ENCODE data around the gene HSD17B1. TPM values are rescaled to one million over a fixed set of nuclear protein-coding genes. Genes with fewer than 3 reads are reported as not detected.
A peak's percentile ranks its signal among the peaks of the same experiment; 100 is the strongest.

The HSD17B1 gene
- total and polyA plus RNA-seq, 2 of the 13 experiments (the other 11 are each of a cell fraction or from before 2014, with no cell fraction given): 0.54 to 0.93 TPM

DNA sequence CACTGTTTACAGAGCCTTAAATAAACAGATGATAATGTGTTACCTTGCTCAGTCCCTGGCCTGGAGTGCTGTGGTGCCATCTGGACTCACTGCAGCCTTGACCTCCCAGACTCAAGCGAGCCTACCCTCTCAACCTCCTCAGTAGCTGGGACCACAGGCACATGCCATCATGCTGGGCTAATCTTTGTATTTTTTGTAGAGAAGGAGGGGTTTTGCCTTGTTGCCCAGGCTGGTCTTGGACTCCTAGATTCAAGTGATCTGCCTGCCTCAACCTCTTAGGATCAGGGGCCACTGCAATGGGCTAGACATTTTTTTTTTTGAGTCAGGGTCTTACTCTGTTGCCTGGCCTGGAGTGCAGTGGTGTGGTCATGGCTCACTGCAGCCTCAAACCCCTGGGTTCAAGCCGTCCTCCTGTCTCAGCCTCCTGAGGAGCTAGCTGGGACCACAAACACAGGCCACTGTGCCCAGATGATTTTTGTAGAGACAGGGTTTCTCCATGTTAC, 21.7 kb upstream of the HSD17B1 start (continued):
- TF ChIP-seq, protein P1, sequence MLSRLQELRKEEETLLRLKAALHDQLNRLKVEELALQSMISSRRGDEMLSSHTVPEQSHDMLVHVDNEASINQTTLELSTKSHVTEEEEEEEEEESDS (CRISPR knock-in tag; IDR thresholded peaks at IDR 0.05; ENCODE audit: borderline replicate concordance): no peak
- no peak; the same call in 1 of the 2 replicates for TF ChIP-seq SALL2 (CRISPR knock-in tag; IDR thresholded peaks at IDR 0.05)
- TF ChIP-seq SNRNP70 (IDR thresholded peaks at IDR 0.05; ENCODE audit: low read depth, low read length): no peak
- peak; percentile 88 for TF ChIP-seq ZNF292 (CRISPR knock-in tag; IDR thresholded peaks at IDR 0.05; ENCODE audit: borderline replicate concordance, low read depth)
- TF ChIP-seq, protein P2, sequence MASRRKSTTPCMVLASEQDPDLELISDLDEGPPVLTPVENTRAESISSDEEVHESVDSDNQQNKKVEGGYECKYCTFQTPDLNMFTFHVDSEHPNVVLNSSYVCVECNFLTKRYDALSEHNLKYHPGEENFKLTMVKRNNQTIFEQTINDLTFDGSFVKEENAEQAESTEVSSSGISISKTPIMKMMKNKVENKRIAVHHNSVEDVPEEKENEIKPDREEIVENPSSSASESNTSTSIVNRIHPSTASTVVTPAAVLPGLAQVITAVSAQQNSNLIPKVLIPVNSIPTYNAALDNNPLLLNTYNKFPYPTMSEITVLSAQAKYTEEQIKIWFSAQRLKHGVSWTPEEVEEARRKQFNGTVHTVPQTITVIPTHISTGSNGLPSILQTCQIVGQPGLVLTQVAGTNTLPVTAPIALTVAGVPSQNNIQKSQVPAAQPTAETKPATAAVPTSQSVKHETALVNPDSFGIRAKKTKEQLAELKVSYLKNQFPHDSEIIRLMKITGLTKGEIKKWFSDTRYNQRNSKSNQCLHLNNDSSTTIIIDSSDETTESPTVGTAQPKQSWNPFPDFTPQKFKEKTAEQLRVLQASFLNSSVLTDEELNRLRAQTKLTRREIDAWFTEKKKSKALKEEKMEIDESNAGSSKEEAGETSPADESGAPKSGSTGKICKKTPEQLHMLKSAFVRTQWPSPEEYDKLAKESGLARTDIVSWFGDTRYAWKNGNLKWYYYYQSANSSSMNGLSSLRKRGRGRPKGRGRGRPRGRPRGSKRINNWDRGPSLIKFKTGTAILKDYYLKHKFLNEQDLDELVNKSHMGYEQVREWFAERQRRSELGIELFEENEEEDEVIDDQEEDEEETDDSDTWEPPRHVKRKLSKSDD (CRISPR knock-in tag; IDR thresholded peaks at IDR 0.05; ENCODE audit: low read depth): peak; percentile 66; the same call in 1 of the 2 replicates
- TF ChIP-seq, protein P3, sequence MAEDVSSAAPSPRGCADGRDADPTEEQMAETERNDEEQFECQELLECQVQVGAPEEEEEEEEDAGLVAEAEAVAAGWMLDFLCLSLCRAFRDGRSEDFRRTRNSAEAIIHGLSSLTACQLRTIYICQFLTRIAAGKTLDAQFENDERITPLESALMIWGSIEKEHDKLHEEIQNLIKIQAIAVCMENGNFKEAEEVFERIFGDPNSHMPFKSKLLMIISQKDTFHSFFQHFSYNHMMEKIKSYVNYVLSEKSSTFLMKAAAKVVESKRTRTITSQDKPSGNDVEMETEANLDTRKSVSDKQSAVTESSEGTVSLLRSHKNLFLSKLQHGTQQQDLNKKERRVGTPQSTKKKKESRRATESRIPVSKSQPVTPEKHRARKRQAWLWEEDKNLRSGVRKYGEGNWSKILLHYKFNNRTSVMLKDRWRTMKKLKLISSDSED (CRISPR knock-in tag; IDR thresholded peaks at IDR 0.05): 0 out of 2 replicates have a peak, but pooled peaks have one; percentile 38
- TF ChIP-seq ZNF724P (CRISPR knock-in tag; IDR thresholded peaks at IDR 0.05; ENCODE audit: borderline replicate concordance): no peak
- TF ChIP-seq GATA4 (IDR thresholded peaks at IDR 0.05; ENCODE audit: borderline replicate concordance, low read depth): no peak
- TF ChIP-seq ZNF235 (CRISPR knock-in tag; IDR thresholded peaks at IDR 0.05; ENCODE audit: borderline replicate concordance): no peak
- TF ChIP-seq NFE2 (CRISPR knock-in tag; IDR thresholded peaks at IDR 0.05): no peak
- TF ChIP-seq FOXJ3 (CRISPR knock-in tag; IDR thresholded peaks at IDR 0.05; ENCODE audit: borderline replicate concordance): peak; percentile 72; the same call in 1 of the 2 replicates
- no peak for TF ChIP-seq KLF9 (CRISPR knock-in tag; IDR thresholded peaks at IDR 0.05; ENCODE audit: low read depth)
- no peak for TF ChIP-seq ZNF660 (CRISPR knock-in tag; IDR thresholded peaks at IDR 0.05; ENCODE audit: borderline replicate concordance, low read depth)
- TF ChIP-seq ZNF816 (CRISPR knock-in tag; IDR thresholded peaks at IDR 0.05; ENCODE audit: borderline replicate concordance): peak; percentile 89; the same call in 1 of the 2 replicates
- TF ChIP-seq MXD4 (CRISPR knock-in tag; IDR thresholded peaks at IDR 0.05): no peak
- no peak for TF ChIP-seq ZNF451 (CRISPR knock-in tag; IDR thresholded peaks at IDR 0.05)
- TF ChIP-seq ZNF557 (CRISPR knock-in tag; IDR thresholded peaks at IDR 0.05): no peak; the same call in 1 of the 2 replicates
- TF ChIP-seq, protein P4, sequence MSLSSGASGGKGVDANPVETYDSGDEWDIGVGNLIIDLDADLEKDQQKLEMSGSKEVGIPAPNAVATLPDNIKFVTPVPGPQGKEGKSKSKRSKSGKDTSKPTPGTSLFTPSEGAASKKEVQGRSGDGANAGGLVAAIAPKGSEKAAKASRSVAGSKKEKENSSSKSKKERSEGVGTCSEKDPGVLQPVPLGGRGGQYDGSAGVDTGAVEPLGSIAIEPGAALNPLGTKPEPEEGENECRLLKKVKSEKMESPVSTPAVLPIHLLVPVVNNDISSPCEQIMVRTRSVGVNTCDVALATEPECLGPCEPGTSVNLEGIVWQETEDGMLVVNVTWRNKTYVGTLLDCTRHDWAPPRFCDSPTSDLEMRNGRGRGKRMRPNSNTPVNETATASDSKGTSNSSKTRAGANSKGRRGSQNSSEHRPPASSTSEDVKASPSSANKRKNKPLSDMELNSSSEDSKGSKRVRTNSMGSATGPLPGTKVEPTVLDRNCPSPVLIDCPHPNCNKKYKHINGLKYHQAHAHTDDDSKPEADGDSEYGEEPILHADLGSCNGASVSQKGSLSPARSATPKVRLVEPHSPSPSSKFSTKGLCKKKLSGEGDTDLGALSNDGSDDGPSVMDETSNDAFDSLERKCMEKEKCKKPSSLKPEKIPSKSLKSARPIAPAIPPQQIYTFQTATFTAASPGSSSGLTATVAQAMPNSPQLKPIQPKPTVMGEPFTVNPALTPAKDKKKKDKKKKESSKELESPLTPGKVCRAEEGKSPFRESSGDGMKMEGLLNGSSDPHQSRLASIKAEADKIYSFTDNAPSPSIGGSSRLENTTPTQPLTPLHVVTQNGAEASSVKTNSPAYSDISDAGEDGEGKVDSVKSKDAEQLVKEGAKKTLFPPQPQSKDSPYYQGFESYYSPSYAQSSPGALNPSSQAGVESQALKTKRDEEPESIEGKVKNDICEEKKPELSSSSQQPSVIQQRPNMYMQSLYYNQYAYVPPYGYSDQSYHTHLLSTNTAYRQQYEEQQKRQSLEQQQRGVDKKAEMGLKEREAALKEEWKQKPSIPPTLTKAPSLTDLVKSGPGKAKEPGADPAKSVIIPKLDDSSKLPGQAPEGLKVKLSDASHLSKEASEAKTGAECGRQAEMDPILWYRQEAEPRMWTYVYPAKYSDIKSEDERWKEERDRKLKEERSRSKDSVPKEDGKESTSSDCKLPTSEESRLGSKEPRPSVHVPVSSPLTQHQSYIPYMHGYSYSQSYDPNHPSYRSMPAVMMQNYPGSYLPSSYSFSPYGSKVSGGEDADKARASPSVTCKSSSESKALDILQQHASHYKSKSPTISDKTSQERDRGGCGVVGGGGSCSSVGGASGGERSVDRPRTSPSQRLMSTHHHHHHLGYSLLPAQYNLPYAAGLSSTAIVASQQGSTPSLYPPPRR (CRISPR knock-in tag; IDR thresholded peaks at IDR 0.05; ENCODE audit: borderline replicate concordance): peak; percentile 93
- TF ChIP-seq ZNF709 (CRISPR knock-in tag; IDR thresholded peaks at IDR 0.05): no peak
- peak; percentile 91 for TF ChIP-seq ZBTB7B (CRISPR knock-in tag; IDR thresholded peaks at IDR 0.05)
- TF ChIP-seq MTA1 (CRISPR knock-in tag; IDR thresholded peaks at IDR 0.05; ENCODE audit: borderline replicate concordance): peak; percentile 98
- TF ChIP-seq SAP130 (CRISPR knock-in tag; IDR thresholded peaks at IDR 0.05; ENCODE audit: low read depth): peak; percentile 96
